LNCAP (cell line): ENCODE measurements around the gene P2RY4.

Experiments used
- CTCF ChIP-seq: fragments of 450-650 bp; IDR thresholded peaks from 2 replicates; pipeline ENCODE4 v1.5.1; 2017; ENCODE audit warnings: mild to moderate bottlenecking

Gene P2RY4

GRCh38 chrX:70280573-70280972 lies 20.6 kb upstream of the P2RY4 start:
- no peak for TF ChIP-seq CTCF

GRCh38 chrX:70279081-70279480 lies 19.1 kb upstream of the P2RY4 start:
- TF ChIP-seq CTCF, result no peak

GRCh38 chrX:70268034-70268433 lies 8.0 kb upstream of the P2RY4 start, which contains the start of gene ARR3:
ARR3 (plus strand) TSS chrX:70268334; CDS start chrX:70269386, 1,052 bp downstream.
- no peak for TF ChIP-seq CTCF

GRCh38 chrX:70264784-70265183 lies 4.8 kb upstream of the P2RY4 start:
- TF ChIP-seq CTCF, result no peak

GRCh38 chrX:70262952-70263567 lies 3.1 kb upstream of the P2RY4 start:
- TF ChIP-seq CTCF, result peak; percentile 62

- no peak for TF ChIP-seq CTCF
Measured at GRCh38 chrX:70257423-70258288, 2.3 kb downstream of the P2RY4 start.

GRCh38 chrX:70255452-70255851 lies 4.6 kb downstream of the P2RY4 start:
- no peak for TF ChIP-seq CTCF
